Measurements from ENCODE around the gene PACSIN1.

PACSIN1 gene

DNA sequence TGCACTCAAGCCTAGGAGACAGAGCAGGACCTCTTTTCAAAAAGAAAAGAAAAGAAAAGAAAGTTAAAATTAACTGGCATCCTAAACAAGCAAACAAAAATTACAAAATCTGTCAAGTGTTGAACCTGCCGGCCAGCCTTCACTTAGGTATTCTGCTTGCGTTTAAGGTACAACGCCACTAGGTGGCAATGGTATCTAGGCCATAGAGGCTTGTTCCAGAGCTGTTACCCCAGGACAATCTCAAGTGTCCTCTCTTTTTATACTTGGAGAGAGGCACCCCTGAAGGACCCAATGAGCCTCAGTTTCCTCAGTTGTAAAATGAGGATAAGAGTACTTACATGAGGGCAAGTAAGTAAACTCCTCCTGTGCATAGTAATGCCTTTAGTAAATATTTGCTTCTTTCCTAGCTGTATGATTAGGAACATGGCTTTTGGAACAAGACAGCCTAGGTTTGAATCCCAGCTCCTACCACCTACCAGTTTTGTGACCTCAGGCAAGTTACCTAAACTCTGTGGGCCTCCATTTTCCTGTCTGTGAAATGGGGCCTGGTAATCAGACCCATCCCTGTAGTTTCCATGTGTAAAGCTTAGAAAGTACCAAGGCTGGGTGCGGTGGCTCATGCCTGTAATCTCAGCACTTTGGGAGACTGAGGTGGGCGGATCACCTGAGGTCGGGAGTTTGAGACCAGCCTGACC, 5.8 kb upstream of the PACSIN1 start:
- peaks cover 1% of the 10 kb centered on the region for H3K9me3 ChIP-seq (ENCODE audit: insufficient read depth, low read depth, low read length)
- no peak overlapping the region for H3K18ac ChIP-seq (ENCODE audit: low read length)
- DNase-seq = peak; percentile 30 to 69
- no peaks in the 10 kb centered on the region for H3K4me1 ChIP-seq (ENCODE audit: control insufficient read depth in 1 of 2, insufficient read depth in 2 of 2, low read length in 2 of 2)
- H3K23ac ChIP-seq (ENCODE audit: low read length) = no peak overlapping the region
- no peaks in the 10 kb centered on the region for H3K36me3 ChIP-seq (ENCODE audit: control insufficient read depth in 1 of 2, insufficient read depth in 2 of 2, low read length in 2 of 2)
- no peaks in the 10 kb centered on the region for H3K79me1 ChIP-seq (ENCODE audit: low read length)
- H3K9ac ChIP-seq (ENCODE audit: low read length) = no peak overlapping the region
- no peaks in the 10 kb centered on the region for H3K79me2 ChIP-seq (ENCODE audit: control insufficient read depth, insufficient read depth, low read length, poor library complexity)
- H2BK120ac ChIP-seq (ENCODE audit: insufficient read depth, low read length, poor library complexity) = no peak overlapping the region
- no peak overlapping the region for H2AFZ ChIP-seq (ENCODE audit: insufficient read depth, low read length, poor library complexity)
- no CpG with 5 or more reads among the region's 6 CpGs for WGBS (ENCODE audit: extremely low coverage, insufficient coverage, insufficient read length)
- no peak overlapping the region for H2AK5ac ChIP-seq (ENCODE audit: low read length)
- H2BK12ac ChIP-seq (ENCODE audit: low read length) = no peak overlapping the region
- H3K14ac ChIP-seq (ENCODE audit: low read length) = no peak overlapping the region
- H3K4me3 ChIP-seq (ENCODE audit: low read depth, low read length) = no peak overlapping the region
- H4K12ac ChIP-seq (ENCODE audit: low read depth, low read length) = no peak overlapping the region
- no peak overlapping the region for H4K8ac ChIP-seq (ENCODE audit: low read depth, low read length)
- no peaks in the 10 kb centered on the region for H3K27me3 ChIP-seq (ENCODE audit: insufficient read depth, low read length)
- no peak overlapping the region for H4K91ac ChIP-seq (ENCODE audit: low read depth, low read length)
- H2BK5ac ChIP-seq (ENCODE audit: low read depth, low read length, poor library complexity) = no peak overlapping the region
- H3K4me2 ChIP-seq (ENCODE audit: low read length) = no peak overlapping the region
- no peak overlapping the region for H3K27ac ChIP-seq (ENCODE audit: low read depth, low read length)
- no peak overlapping the region for H3K4ac ChIP-seq (ENCODE audit: low read depth, low read length)

DNA sequence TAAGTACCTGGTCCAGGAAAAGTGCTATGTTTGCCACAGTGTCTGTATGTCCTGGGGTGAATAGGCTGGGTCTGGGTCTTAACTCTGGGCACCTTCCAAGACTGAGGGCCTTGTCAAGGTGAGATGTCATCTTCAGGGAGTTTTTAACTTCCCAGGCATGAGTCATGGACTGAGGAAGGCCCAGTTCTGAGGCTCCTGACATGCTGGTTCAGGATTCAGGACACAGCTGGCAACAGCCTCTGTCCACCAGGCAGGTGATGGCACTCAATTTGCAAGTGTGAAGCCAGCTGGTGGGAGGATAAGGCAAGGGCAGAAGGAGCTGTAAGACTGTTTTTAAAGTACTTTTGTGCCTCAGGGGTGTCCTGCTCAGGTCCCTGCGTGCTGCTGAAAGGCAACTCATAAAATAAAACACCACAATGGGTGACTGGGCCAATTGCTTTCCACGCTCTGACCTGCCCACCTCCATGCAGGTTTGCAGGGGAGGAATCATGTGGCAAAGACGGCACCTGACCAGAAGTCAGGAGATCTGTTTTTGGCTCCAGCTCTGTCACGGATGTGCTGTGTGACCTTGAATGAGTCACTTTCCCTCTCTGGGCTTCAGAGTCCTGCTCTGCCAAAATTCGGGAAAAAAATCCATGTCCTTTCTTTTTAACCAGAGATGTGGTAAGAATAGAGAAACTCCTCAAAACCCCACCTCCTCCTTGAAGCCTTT, 4.9 kb upstream of the PACSIN1 start:
- no peak overlapping the region for H2AK5ac ChIP-seq (ENCODE audit: low read length)
- no peak overlapping the region for H3K4me2 ChIP-seq (ENCODE audit: low read length)
- no peak overlapping the region for H3K9ac ChIP-seq (ENCODE audit: low read length)
- H3K9me3 ChIP-seq (ENCODE audit: insufficient read depth, low read depth, low read length) = peaks cover 3% of the 10 kb centered on the region
- H2BK5ac ChIP-seq (ENCODE audit: low read depth, low read length, poor library complexity) = no peak overlapping the region
- no peak overlapping the region for H2BK120ac ChIP-seq (ENCODE audit: insufficient read depth, low read length, poor library complexity)
- no peak overlapping the region for H3K14ac ChIP-seq (ENCODE audit: low read length)
- H3K79me1 ChIP-seq (ENCODE audit: low read length) = no peaks in the 10 kb centered on the region
- peaks cover 4 to 6% of the 10 kb centered on the region in 2 experiments for H3K4me1 ChIP-seq (ENCODE audit: control insufficient read depth in 1 of 2, insufficient read depth in 2 of 2, low read length in 2 of 2)
- H3K36me3 ChIP-seq (ENCODE audit: control insufficient read depth in 1 of 2, insufficient read depth in 2 of 2, low read length in 2 of 2) = no peaks in the 10 kb centered on the region
- H3K4me3 ChIP-seq (ENCODE audit: low read depth, low read length) = no peak overlapping the region
- H3K18ac ChIP-seq (ENCODE audit: low read length) = no peak overlapping the region
- WGBS (ENCODE audit: extremely low coverage, insufficient coverage, insufficient read length) = no CpG with 5 or more reads among the region's 5 CpGs
- peak in 1 of 2 donors; percentile 5 for DNase-seq
- no peak overlapping the region for H3K27ac ChIP-seq (ENCODE audit: low read depth, low read length)
- H3K4ac ChIP-seq (ENCODE audit: low read depth, low read length) = no peak overlapping the region
- H3K27me3 ChIP-seq (ENCODE audit: insufficient read depth, low read length) = peaks cover 4% of the 10 kb centered on the region
- no peaks in the 10 kb centered on the region for H3K79me2 ChIP-seq (ENCODE audit: control insufficient read depth, insufficient read depth, low read length, poor library complexity)
- H2BK12ac ChIP-seq (ENCODE audit: low read length) = no peak overlapping the region
- H2AFZ ChIP-seq (ENCODE audit: insufficient read depth, low read length, poor library complexity) = no peak overlapping the region
- H3K23ac ChIP-seq (ENCODE audit: low read length) = no peak overlapping the region
- H4K8ac ChIP-seq (ENCODE audit: low read depth, low read length) = no peak overlapping the region
- H4K91ac ChIP-seq (ENCODE audit: low read depth, low read length) = no peak overlapping the region
- H4K12ac ChIP-seq (ENCODE audit: low read depth, low read length) = no peak overlapping the region

DNA sequence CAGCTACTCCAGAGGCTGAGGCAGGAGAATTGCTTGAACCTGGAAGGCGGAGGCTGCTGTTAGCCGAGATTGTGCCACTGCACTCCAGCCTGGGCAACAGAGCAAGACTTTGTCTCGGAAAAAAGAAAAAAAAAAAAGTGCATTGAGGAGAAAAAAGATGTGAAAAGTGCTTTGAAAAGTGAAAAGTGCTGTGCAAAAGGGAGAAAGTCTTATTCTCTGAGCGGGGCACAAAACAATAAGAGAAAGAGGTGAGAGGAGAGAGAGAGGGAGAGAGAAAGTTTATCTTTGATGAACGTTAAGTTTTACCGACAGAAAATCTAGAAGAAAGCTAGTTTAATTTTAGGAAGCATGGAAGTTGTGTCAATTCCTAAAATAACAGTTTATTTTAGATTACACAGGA, 3.9 kb upstream of the PACSIN1 start:
- Histone ChIP-seq H3K27ac (ENCODE audit: low read depth, low read length) (no peak overlapping the region), H3K9me3 (ENCODE audit: insufficient read depth, low read depth, low read length) (peaks cover 3% of the 10 kb centered on the region), H2BK5ac (ENCODE audit: low read depth, low read length, poor library complexity) (no peak overlapping the region), H3K23ac (ENCODE audit: low read length) (no peak overlapping the region), H3K4me2 (ENCODE audit: low read length) (no peak overlapping the region), H3K4ac (ENCODE audit: low read depth, low read length) (no peak overlapping the region), H4K8ac (ENCODE audit: low read depth, low read length) (no peak overlapping the region), H2AFZ (ENCODE audit: insufficient read depth, low read length, poor library complexity) (no peak overlapping the region), H3K36me3 (ENCODE audit: control insufficient read depth in 1 of 2, insufficient read depth in 2 of 2, low read length in 2 of 2) (no peaks in the 10 kb centered on the region), H2AK5ac (ENCODE audit: low read length) (no peak overlapping the region), H4K91ac (ENCODE audit: low read depth, low read length) (no peak overlapping the region), H2BK12ac (ENCODE audit: low read length) (no peak overlapping the region), H3K9ac (ENCODE audit: low read length) (no peak overlapping the region), H3K4me3 (ENCODE audit: low read depth, low read length) (no peak overlapping the region), H3K14ac (ENCODE audit: low read length) (no peak overlapping the region), H3K27me3 (ENCODE audit: insufficient read depth, low read length) (peaks cover 4% of the 10 kb centered on the region), H2BK120ac (ENCODE audit: insufficient read depth, low read length, poor library complexity) (no peak overlapping the region), H3K18ac (ENCODE audit: low read length) (no peak overlapping the region), H3K4me1 (ENCODE audit: control insufficient read depth in 1 of 2, insufficient read depth in 2 of 2, low read length in 2 of 2) (peaks cover 7 to 11% of the 10 kb centered on the region in 2 experiments), H3K79me2 (ENCODE audit: control insufficient read depth, insufficient read depth, low read length, poor library complexity) (no peaks in the 10 kb centered on the region), H4K12ac (ENCODE audit: low read depth, low read length) (no peak overlapping the region), H3K79me1 (ENCODE audit: low read length) (no peaks in the 10 kb centered on the region)
- no CpG with 5 or more reads among the region's 6 CpGs for WGBS (ENCODE audit: extremely low coverage, insufficient coverage, insufficient read length)
- DNase-seq = no peak

DNA sequence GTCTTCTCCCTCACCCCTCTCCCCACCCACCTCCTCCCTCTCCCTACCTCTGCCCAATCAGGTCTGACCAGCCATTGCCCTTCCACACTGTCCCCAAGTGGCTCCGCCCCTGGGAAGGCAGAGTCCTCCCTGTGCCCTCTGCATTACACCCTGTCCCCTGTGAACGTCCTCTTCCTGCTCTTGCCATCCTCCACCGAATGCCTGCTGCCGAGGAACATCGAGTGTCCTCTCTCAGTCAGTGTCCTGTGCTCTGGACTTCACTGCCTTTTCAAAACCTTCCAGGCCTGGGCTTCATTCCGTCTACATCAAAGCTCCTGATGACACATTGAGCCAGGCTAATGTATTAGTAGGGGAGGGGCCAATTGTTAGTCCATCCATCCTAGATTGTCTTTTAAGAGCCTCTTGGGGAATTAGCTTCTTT, 3.3 kb upstream of the PACSIN1 start:
- Histone ChIP-seq H3K4me2 (ENCODE audit: low read length) (no peak overlapping the region), H3K18ac (ENCODE audit: low read length) (no peak overlapping the region), H3K9me3 (ENCODE audit: insufficient read depth, low read depth, low read length) (peaks cover 3% of the 10 kb centered on the region), H3K4ac (ENCODE audit: low read depth, low read length) (no peak overlapping the region), H2BK12ac (ENCODE audit: low read length) (no peak overlapping the region), H4K91ac (ENCODE audit: low read depth, low read length) (no peak overlapping the region), H2AK5ac (ENCODE audit: low read length) (no peak overlapping the region), H3K9ac (ENCODE audit: low read length) (no peak overlapping the region), H3K79me1 (ENCODE audit: low read length) (no peaks in the 10 kb centered on the region), H3K4me3 (ENCODE audit: low read depth, low read length) (no peak overlapping the region), H4K8ac (ENCODE audit: low read depth, low read length) (no peak overlapping the region), H2AFZ (ENCODE audit: insufficient read depth, low read length, poor library complexity) (no peak overlapping the region), H3K27me3 (ENCODE audit: insufficient read depth, low read length) (peaks cover 4% of the 10 kb centered on the region), H3K4me1 (ENCODE audit: control insufficient read depth in 1 of 2, insufficient read depth in 2 of 2, low read length in 2 of 2) (peaks cover 7 to 11% of the 10 kb centered on the region in 2 experiments), H3K79me2 (ENCODE audit: control insufficient read depth, insufficient read depth, low read length, poor library complexity) (no peaks in the 10 kb centered on the region), H2BK120ac (ENCODE audit: insufficient read depth, low read length, poor library complexity) (no peak overlapping the region), H3K14ac (ENCODE audit: low read length) (no peak overlapping the region), H2BK5ac (ENCODE audit: low read depth, low read length, poor library complexity) (no peak overlapping the region), H3K36me3 (ENCODE audit: control insufficient read depth in 1 of 2, insufficient read depth in 2 of 2, low read length in 2 of 2) (no peaks in the 10 kb centered on the region), H3K27ac (ENCODE audit: low read depth, low read length) (no peak overlapping the region), H3K23ac (ENCODE audit: low read length) (no peak overlapping the region), H4K12ac (ENCODE audit: low read depth, low read length) (no peak overlapping the region)
- WGBS (ENCODE audit: extremely low coverage, insufficient coverage, insufficient read length) = no CpG with 5 or more reads among the region's 6 CpGs
- peak in 1 of 2 donors; percentile 6 for DNase-seq

Measured in trophoblast cell (in vitro differentiated cells and primary cell).